HUES48 (cell line): Measurements from ENCODE around the gene HERC2.

Experiments
- H3K27ac ChIP-seq: one replicate; pipeline ENCODE4 v1.7.0; 2013; ENCODE audit warnings: low read depth, low read length, inconsistent platforms
- H3K27me3 ChIP-seq: 2 replicates; pipeline ENCODE4 v1.6.1; 2013; ENCODE audit warnings: mild to moderate bottlenecking, low read length; ENCODE audit not compliant: control insufficient read depth, insufficient read depth
- H3K36me3 ChIP-seq: 2 replicates; pipeline ENCODE4 v1.6.1; 2013; ENCODE audit warnings: low read length; ENCODE audit not compliant: control insufficient read depth, insufficient read depth
- H3K4me1 ChIP-seq: 2 replicates; pipeline ENCODE4 v1.6.1; 2013; ENCODE audit warnings: mild to moderate bottlenecking, low read length; ENCODE audit not compliant: control insufficient read depth, insufficient read depth
- H3K4me3 ChIP-seq: 2 replicates; pipeline ENCODE4 v1.5.1; 2013; ENCODE audit warnings: mild to moderate bottlenecking, low read depth, low read length
- H3K9ac ChIP-seq: 2 replicates; pipeline ENCODE4 v1.6.1; 2013; ENCODE audit warnings: mild to moderate bottlenecking, low read depth, low read length, moderate library complexity
- H3K9me3 ChIP-seq: 2 replicates; pipeline ENCODE4 v1.6.1; 2013; ENCODE audit warnings: low read length; ENCODE audit not compliant: control insufficient read depth, insufficient read depth

HERC2 gene

DNA sequence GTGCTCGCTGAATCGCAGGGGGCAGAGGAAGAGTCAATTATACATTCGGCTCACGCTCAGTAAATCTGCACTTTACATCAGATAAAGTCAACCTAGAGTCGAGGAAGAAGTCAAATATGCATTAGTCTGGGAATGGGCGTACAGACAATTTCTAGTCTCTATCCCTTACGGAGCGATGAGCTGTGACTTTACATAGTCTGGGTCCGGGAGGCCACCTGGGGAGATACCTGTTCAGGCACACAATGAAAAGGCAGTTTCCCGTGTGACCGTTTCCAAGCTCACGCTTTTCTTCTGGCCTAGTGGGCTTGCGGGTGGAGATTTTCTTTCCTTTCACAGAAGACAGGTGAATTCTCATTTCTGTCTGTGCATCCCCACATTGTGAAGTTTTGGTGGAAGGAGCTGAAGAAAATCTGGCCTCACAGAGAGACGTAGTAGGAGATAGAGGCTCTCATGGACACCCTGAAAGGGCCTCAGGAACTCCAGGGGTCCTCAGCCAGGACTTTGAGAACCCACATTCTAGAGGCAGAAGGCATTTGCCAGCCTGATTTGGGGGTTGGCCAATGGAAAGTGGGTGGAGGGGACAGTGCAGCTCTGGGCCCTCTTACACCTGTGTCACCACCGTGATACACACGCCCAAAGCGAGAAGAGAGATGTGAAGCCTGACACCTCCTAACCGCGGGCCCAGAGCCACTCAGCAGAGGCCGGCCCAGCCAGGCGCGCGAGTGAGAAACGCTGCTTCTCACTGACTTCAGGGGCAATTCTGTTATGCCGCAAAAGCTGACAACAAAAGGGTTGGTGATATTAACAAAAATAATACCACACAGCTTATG lies 212.1 kb downstream of the HERC2 start:
- Histone ChIP-seq H3K27me3 (peaks cover 30% of the 10 kb centered on the region), H3K9me3 (no peaks in the 10 kb centered on the region), H3K9ac (no peak overlapping the region), H3K27ac (no peak overlapping the region), H3K4me3 (no peak overlapping the region), H3K4me1 (no peaks in the 10 kb centered on the region), H3K36me3 (peaks cover 40% of the 10 kb centered on the region)

DNA sequence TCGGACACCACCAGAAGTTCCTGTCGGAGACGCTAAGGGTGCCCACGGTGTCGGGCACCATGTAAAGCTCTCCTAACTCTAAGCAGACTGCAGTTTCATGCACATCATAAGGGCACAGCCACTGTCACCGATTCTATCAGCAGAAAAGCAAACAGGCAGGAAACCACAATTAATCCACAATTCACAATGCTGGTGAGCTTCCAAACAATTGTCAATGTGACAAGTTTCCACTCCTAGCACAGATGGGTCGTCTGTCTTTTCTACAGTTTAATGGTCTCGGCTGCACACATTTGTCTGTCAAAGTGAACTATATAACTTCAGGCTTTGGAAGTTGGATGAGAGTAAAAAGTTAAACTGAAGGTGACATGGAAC lies 214.1 kb downstream of the HERC2 start:
- H3K36me3 ChIP-seq, result peaks cover 20% of the 10 kb centered on the region
- no peak overlapping the region for H3K9ac ChIP-seq
- H3K4me1 ChIP-seq, result no peaks in the 10 kb centered on the region
- H3K27ac ChIP-seq, result no peak overlapping the region
- H3K4me3 ChIP-seq, result peak overlapping the region; percentile 71
- peaks cover 48% of the 10 kb centered on the region for H3K27me3 ChIP-seq
- no peaks in the 10 kb centered on the region for H3K9me3 ChIP-seq

DNA sequence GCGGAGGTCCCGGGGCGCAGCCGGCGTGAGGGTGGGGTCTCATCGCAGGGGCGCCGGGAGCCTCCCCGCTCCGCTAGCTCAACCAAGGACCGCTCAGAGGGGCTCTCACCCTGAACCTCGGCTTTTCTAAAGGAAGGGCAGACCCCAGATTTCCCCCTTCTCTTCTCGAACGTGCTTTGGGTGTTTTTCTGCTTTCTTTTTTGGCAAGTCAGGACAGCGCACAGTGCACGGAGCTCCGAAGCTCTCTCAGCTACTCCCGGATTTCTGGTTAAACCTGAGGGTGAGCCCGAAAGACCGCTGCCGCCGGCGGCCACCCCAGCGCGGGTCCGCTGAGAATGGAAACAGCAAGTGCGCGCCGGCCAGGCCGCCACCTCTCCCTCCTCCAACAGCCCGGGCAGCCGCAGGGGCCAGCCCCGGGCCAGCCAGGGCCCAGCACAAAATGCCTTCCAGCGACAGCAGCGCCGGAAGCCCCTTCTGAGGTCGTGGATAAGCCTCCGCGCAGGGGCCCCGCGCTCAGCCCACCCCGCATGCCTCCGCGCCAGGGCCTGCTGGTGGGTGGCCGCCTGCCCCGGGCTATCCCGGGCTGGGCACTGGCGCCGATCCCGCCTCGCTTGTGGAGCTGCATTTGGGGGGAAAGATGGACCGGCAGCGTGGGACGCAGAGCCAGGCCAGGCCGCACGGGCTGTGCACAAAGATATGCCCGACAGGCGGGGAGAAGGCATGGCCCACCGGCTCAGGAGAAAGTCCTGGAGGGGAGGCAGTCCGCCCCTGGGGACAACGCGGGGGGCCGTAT lies 214.7 kb downstream of the HERC2 start:
- Histone ChIP-seq H3K4me1 (no peaks in the 10 kb centered on the region), H3K9ac (no peak overlapping the region), H3K36me3 (peaks cover 14% of the 10 kb centered on the region), H3K4me3 (peak overlapping the region; percentile 71), H3K9me3 (no peaks in the 10 kb centered on the region), H3K27me3 (peaks cover 52% of the 10 kb centered on the region), H3K27ac (no peak overlapping the region)

GRCh38 chr15:28106294-28107110 lies 215.5 kb downstream of the HERC2 start:
- H3K36me3 ChIP-seq, result peaks cover 6% of the 10 kb centered on the region
- no peaks in the 10 kb centered on the region for H3K9me3 ChIP-seq
- no peak overlapping the region for H3K9ac ChIP-seq
- H3K27me3 ChIP-seq, result peaks cover 60% of the 10 kb centered on the region
- H3K4me3 ChIP-seq, result peak overlapping the region; percentile 71
- no peak overlapping the region for H3K27ac ChIP-seq
- no peaks in the 10 kb centered on the region for H3K4me1 ChIP-seq

DNA sequence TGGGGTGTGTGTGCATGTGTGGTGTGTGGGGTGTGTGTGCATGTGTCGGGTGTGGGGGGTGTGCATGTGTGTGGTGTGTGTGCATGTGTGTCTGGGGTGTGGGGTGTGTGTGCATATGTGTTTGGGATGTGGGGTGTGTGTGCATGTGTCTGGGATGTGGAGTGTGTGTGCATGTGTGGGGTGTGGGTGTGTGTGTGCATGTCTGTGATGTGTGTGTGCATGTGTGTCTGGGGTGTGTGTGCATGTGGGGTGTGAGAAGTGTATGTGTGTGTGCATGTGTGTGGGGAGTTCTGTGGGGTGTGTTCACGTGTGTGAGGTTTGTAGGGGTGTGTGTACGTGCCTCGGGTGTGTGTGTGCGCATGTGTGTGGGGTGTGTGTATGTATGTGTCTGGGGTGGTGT lies 216.2 kb downstream of the HERC2 start:
- H3K27me3 ChIP-seq, result peaks cover 68% of the 10 kb centered on the region
- H3K27ac ChIP-seq, result no peak overlapping the region
- no peak overlapping the region for H3K9ac ChIP-seq
- H3K4me3 ChIP-seq, result no peak overlapping the region
- no peaks in the 10 kb centered on the region for H3K4me1 ChIP-seq
- no peaks in the 10 kb centered on the region for H3K36me3 ChIP-seq
- no peaks in the 10 kb centered on the region for H3K9me3 ChIP-seq

DNA sequence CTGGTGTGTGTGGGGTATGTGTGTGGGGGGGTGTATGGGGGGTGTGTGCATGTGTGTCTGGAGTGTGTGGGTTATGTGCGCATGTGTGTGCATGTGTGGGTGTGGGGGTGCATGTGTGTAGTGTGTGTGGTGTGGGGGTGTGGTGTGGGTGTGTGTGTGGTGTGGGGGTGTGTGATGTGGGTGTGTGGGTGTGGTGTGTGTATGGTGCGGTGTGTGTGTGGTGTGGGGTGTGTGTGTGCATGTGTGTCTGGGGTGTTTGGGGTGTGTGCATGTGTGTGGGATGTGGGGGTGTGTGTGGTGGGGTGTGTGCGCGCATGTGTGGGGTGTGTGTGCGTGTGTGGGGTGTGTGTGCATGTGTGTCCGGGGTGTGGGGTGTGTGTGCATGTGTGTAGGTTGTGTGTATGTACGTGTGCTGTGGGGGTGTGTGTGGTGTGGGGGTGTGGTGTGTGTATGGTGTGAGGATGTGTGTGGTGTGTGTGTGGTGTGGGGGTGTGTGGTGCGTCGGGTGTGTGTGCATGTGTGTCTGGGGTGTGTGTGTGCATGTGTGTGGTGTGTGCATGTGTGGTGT lies 216.7 kb downstream of the HERC2 start:
- Histone ChIP-seq H3K9ac (no peak overlapping the region), H3K9me3 (no peaks in the 10 kb centered on the region), H3K4me3 (no peak overlapping the region), H3K27ac (no peak overlapping the region), H3K4me1 (no peaks in the 10 kb centered on the region), H3K36me3 (no peaks in the 10 kb centered on the region), H3K27me3 (peaks cover 72% of the 10 kb centered on the region)

DNA sequence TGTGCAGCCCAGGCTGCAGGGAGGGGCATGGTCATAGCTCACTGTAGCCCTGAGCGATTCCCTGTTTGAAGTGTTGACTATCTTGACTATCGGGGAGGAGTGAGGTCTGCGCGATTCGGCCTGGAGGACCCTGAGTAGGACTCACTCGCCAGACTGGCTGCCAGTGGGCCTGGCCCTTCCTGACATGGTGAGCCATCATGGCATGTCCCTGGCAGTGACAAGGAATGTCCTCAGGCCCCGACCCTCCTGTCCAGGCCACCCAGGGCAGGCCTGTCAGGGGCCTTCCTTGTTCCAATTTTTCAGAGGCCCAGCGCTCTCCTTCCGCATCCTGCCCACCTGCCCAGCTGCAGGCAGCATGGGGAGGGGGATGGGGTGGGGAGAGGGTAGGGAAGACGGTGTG lies 217.7 kb downstream of the HERC2 start:
- Histone ChIP-seq H3K36me3 (no peaks in the 10 kb centered on the region), H3K9ac (no peak overlapping the region), H3K27ac (no peak overlapping the region), H3K4me3 (no peak overlapping the region), H3K27me3 (peaks cover 82% of the 10 kb centered on the region), H3K4me1 (no peaks in the 10 kb centered on the region; the same call in 1 of the 2 replicates), H3K9me3 (no peaks in the 10 kb centered on the region)

DNA sequence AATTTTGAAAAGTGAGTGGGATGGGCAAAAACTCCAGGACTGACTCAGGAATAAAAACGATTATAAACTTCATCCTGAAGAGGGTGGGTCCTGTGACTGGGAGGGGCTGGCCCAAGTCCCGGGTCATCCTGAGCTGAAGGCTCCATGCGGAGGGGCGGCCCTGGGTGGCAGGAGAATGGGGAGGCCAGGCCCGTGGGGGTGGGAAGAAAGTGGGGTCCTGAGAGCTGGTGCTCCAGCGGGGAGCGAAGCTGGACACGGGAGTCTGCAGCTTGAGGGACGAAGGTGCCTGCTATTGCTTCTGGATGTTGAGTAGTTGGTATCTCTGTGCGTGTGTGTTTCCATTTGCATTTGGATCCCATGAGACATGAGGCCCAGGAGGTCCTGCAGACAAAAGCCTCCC lies 218.1 kb downstream of the HERC2 start:
- H3K4me3 ChIP-seq, result no peak overlapping the region
- H3K27ac ChIP-seq, result no peak overlapping the region
- peaks cover 85% of the 10 kb centered on the region for H3K27me3 ChIP-seq
- no peak overlapping the region for H3K9ac ChIP-seq
- no peaks in the 10 kb centered on the region for H3K9me3 ChIP-seq
- H3K4me1 ChIP-seq, result peaks cover 2% of the 10 kb centered on the region; the same call in 1 of the 2 replicates
- H3K36me3 ChIP-seq, result no peaks in the 10 kb centered on the region

DNA sequence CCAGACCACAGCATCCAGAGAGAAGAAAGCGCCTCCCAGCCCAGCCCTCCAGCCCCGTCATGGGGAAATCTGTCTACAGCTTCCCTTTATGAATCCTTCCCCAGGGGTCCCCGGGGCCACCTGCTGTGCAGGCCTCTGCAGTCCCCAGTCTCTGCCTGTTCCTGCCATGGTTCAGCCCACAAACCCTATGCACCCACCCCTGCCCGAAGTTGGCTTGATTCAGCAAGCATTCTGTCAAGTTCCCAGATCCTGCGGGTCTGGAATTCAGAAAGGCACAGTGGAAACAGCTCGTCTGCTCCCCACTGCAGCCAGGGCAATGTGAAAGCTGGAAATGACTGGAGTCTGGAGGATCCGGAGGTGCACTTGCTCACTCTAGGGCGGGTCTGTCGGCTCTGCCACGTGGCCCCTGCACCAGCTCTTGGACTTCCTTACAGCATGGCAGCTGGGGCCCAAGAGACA lies 220.0 kb downstream of the HERC2 start:
- Histone ChIP-seq H3K36me3 (no peaks in the 10 kb centered on the region), H3K27me3 (peaks cover 91% of the 10 kb centered on the region), H3K4me3 (no peak overlapping the region)

DNA sequence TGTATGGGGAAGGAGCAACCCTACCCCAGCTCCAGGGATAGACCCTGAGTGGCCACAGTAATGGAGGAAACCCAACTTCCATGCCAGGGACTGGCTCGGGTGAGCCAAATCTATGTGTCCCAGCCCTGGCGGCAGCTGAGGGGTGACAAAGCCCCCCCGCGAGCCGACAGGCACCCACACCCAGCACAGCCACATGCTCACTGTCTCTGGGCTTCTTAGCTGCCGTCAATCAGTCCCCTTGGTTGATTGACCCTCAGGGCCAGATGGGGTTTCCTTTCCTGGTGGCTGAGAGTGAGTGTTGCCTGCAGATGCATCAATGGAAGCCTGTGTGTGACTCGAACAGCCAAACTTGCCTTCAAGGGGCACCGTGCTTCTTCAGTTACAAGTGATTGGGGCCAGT lies 220.8 kb downstream of the HERC2 start:
- H3K4me1 ChIP-seq, result peaks cover 15% of the 10 kb centered on the region; the same call in 1 of the 2 replicates
- no peak overlapping the region for H3K9ac ChIP-seq
- H3K9me3 ChIP-seq, result no peaks in the 10 kb centered on the region
- no peaks in the 10 kb centered on the region for H3K36me3 ChIP-seq
- peaks cover 91% of the 10 kb centered on the region for H3K27me3 ChIP-seq
- no peak overlapping the region for H3K4me3 ChIP-seq
- H3K27ac ChIP-seq, result no peak overlapping the region

More for the DNA sequence above, 220.0 kb downstream of the HERC2 start:
- no peak overlapping the region for H3K27ac ChIP-seq
- no peaks in the 10 kb centered on the region for H3K9me3 ChIP-seq
- H3K9ac ChIP-seq, result no peak overlapping the region
- H3K4me1 ChIP-seq, result peaks cover 13% of the 10 kb centered on the region; the same call in 1 of the 2 replicates
